Activated CD8-positive, alpha-beta memory T cell treated with anti-CD3 and anti-CD28 coated beads, Interleukin-2, amount 10 ng/mL, durations not matched to agents 7 days and 5 days (primary cell): Measurements from ENCODE around the gene CDC25A. TPM values are rescaled to one million over a fixed set of nuclear protein-coding genes. Genes with fewer than 3 reads are reported as not detected.
A peak's percentile ranks its signal among the peaks of the same experiment; 100 is the strongest.
"Not testable (repeated sequence)": the region's sequence is repeated elsewhere in the genome, so short reads cannot be mapped to it uniquely, and the experiment has no call there.

Experiments
- ATAC-seq: fragments of 150-1000 bp; cut with Tn5 transposase; one replicate; pipeline ENCODE4 v1.10.0; 2021; ENCODE audit warnings: moderate library complexity
- CTCF ChIA-PET: fragments of 350-600 bp; sonication (Branson Sonifier 250); formaldehyde crosslinking; loops from one replicate; lab custom pipeline; 2021; ENCODE audit warnings: antibody characterized with exemption; lab: Charles Lee
- DNase-seq: peaks from one replicate; pipeline ENCODE4 v3.0.0-alpha.2; 2020
- H3K27ac Mint-ChIP-seq: one replicate; pipeline ENCODE4 v1.8.0; 2021; ENCODE audit warnings: mild to moderate bottlenecking, mixed read lengths
- H3K27me3 Mint-ChIP-seq: one replicate; pipeline ENCODE4 v1.8.0; 2021; ENCODE audit warnings: mixed read lengths
- H3K36me3 Mint-ChIP-seq: one replicate; pipeline ENCODE4 v1.8.0; 2021; ENCODE audit warnings: mild to moderate bottlenecking, mixed read lengths
- H3K4me1 Mint-ChIP-seq: one replicate; pipeline ENCODE4 v1.8.0; 2021; ENCODE audit warnings: mixed read lengths
- H3K4me3 Mint-ChIP-seq: one replicate; pipeline ENCODE4 v1.8.0; 2021; ENCODE audit warnings: mild to moderate bottlenecking, moderate library complexity, mixed read lengths
- H3K9me3 Mint-ChIP-seq: one replicate; pipeline ENCODE4 v1.8.0; 2022; ENCODE audit warnings: low read depth, mixed read lengths
- total RNA-seq, 2 experiments: library from RNA; stranded (reverse); gene quantifications; one replicate each; pipeline ENCODE4 v1.2.3, GENCODE V29; 2021

The CDC25A gene
- total RNA-seq, 2 experiments from 2014 or later: 33.1 to 39.4 TPM

- Mint-ChIP-seq H3K4me1 (no peaks in the 10 kb centered on the region), H3K9me3 (no peaks in the 10 kb centered on the region), H3K36me3 (no peaks in the 10 kb centered on the region), H3K4me3 (no peak overlapping the region), H3K27me3 (no peaks in the 10 kb centered on the region), H3K27ac (no peak overlapping the region)
- ATAC-seq: no peak
- CTCF ChIA-PET: interaction anchor here (0.8 to 1.1 kb wide), 2 partner anchors 14 to 25 kb away, joined by 3 read pairs; no protein-coding TSS in a partner anchor
- DNase-seq: no peak
Observed at GRCh38 chr3:48125886-48126622, 62.2 kb downstream of the CDC25A start.

DNA sequence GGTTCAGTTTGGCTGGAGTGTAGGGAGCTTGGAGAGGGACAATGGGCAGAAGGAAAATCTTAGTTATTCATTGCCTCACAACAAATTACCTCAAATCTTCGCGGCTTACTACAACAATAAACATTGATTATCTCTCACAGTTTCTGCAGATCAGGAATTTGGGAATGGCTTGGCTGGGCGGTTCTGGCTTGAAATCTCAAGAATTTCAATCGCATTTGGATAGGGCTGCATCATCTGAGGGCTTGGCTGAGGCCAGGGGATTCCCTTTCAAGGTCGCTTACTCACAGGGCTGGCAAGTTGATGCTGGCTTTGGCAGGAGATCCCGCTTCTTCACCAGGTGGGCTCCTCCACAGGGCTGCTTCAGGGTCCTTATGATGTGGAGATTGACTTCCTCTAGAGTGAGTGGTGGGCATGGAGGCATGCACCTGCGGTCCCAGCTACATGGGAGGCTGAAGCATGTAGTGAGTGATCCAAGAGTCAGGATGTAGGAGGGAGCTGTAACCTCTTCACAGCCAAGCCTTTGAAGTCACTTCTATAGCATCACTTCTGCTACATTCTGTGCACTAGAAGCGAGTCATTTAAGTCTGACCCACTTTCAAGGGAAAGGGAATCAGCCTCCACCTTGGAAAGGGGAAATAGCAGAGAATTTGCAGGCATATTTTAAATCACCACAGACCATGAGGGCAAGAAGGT, 63.1 kb downstream of the CDC25A start:
- DNase-seq (no peak), ATAC-seq (no peak)
- Mint-ChIP-seq H3K27ac (no peak overlapping the region), H3K4me3 (no peak overlapping the region), H3K36me3 (no peaks in the 10 kb centered on the region), H3K4me1 (no peaks in the 10 kb centered on the region), H3K27me3 (no peaks in the 10 kb centered on the region), H3K9me3 (no peaks in the 10 kb centered on the region)
- CTCF ChIA-PET: interaction anchor here (1.1 kb wide), 1 partner anchor 26 kb away, joined by 3 read pairs; no protein-coding TSS in a partner anchor

DNA sequence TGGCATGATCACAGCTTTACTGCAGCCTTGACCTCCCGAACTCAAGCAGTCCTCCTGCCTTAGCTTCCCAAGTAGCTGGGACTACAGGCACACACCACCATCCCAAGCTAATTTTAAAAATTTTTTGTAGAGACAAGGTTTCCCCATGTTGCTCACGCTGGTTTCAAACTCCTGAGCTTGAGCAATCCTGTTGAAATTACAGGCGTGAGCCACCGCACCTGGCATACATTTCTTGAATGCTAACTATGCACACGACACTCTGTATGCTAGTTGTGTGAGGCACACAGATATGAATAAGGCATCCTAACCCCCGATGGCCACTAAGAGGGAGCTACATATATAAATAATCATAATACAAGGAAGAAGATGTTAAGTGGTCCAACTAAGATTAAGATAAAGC, 64.9 kb downstream of the CDC25A start:
- Mint-ChIP-seq H3K4me3 (no peak overlapping the region), H3K9me3 (no peaks in the 10 kb centered on the region), H3K27ac (no peak overlapping the region), H3K36me3 (no peaks in the 10 kb centered on the region), H3K27me3 (no peaks in the 10 kb centered on the region), H3K4me1 (no peaks in the 10 kb centered on the region)
- DNase-seq (no peak), ATAC-seq (no peak)
- CTCF ChIA-PET: interaction anchor here (0.7 to 1.0 kb wide), 3 partner anchors 11 to 1062 kb away, joined by 3 read pairs; no protein-coding TSS in a partner anchor

- H3K9me3 Mint-ChIP-seq: no peaks in the 10 kb centered on the region
- CTCF ChIA-PET: interaction anchor here (0.7 to 1.0 kb wide), 3 partner anchors 10 to 1061 kb away, joined by 3 read pairs; no protein-coding TSS in a partner anchor
- no peak overlapping the region for H3K4me3 Mint-ChIP-seq
- ATAC-seq: no peak
- no peaks in the 10 kb centered on the region for H3K27me3 Mint-ChIP-seq
- H3K27ac Mint-ChIP-seq: no peak overlapping the region
- H3K36me3 Mint-ChIP-seq: no peaks in the 10 kb centered on the region
- no peaks in the 10 kb centered on the region for H3K4me1 Mint-ChIP-seq
- DNase-seq: no peak
Observed at GRCh38 chr3:48122504-48122903, 65.7 kb downstream of the CDC25A start.

DNA sequence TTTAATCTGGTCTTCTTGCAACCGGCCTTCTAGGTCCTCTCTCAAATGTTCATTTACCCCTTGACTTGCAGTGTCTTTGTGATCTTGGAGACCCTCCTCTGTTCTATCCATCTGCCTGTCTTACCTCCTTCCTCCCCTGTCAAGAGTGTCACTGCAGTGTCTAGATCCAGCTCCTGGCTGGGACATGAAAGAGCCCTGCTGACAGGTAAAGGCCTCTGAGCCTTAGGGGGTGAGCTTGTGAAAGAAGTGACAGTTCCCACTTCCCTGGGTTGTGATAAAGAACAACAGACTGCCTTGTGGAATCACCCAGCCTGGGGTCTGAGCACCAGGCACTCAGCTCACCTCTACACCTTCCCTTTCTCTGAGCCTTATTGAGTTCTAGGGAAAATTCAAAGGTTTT, 68.0 kb downstream of the CDC25A start:
- CTCF ChIA-PET: no interaction called here
- Mint-ChIP-seq H3K36me3 (no peaks in the 10 kb centered on the region), H3K4me3 (no peak overlapping the region), H3K4me1 (no peaks in the 10 kb centered on the region), H3K9me3 (no peaks in the 10 kb centered on the region), H3K27ac (no peak overlapping the region), H3K27me3 (no peaks in the 10 kb centered on the region)
- ATAC-seq (no peak), DNase-seq (no peak)

DNA sequence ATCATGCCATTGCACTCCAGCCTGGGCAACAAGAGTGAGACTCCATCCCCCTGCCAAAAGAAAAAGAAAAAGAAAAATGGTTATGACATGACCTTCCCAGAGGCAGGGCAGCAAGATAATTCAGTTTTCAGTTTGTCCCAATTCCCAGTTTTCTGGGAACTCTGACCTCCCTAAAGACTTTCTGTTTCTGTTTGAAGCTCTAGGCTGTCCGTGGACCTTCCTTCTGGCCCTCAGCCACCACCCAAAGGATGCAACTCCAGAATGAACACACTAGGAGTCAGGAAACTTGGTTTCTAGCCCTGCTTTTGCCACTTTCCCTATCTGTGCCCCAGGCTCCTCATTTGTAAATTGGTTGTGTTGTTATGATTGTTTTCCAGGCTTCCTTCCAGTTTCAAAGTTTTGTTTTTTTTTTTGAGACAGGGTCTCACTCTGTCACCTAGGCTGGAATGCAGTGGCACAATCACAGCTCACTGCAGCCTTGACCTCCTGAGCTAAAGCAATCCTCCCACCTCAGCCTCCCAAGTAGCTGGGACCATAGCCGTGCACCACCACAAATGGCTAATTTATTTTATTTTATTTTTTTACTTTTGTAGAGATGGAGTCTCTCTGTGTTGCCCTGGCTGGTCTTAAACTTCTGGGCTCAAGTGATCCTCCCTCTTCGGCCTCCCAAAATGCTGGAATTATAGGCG, 68.6 kb downstream of the CDC25A start:
- Mint-ChIP-seq H3K4me3 (no peak overlapping the region), H3K27me3 (no peaks in the 10 kb centered on the region), H3K4me1 (no peaks in the 10 kb centered on the region), H3K36me3 (no peaks in the 10 kb centered on the region), H3K27ac (no peak overlapping the region), H3K9me3 (no peaks in the 10 kb centered on the region)
- DNase-seq: no peak
- CTCF ChIA-PET: no interaction called here
- no peak for ATAC-seq

DNA sequence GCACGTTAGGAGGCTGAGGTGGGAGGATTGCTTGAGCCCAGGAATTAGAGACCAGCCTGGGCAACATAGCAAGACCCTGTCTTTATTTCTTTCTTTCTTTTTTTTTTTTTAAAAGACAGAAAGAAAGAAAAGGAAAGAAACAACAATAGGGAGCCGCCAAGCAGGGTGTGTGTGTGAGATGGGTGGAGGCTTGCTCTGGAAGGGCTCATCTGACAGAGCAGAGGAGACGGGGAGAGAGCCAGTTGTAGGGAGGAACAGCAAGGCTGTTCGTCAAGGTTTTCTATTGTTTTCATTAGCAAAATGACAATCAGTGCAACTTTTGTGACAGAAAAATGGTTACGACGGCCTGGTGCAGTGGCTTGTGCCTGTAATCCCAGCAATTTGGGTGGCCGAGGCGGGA, 69.3 kb downstream of the CDC25A start:
- CTCF ChIA-PET: no interaction called here
- no peak for DNase-seq
- no peak overlapping the region for H3K27ac Mint-ChIP-seq
- no peaks in the 10 kb centered on the region for H3K36me3 Mint-ChIP-seq
- H3K4me3 Mint-ChIP-seq: no peak overlapping the region
- no peaks in the 10 kb centered on the region for H3K9me3 Mint-ChIP-seq
- peaks cover 2% of the 10 kb centered on the region for H3K4me1 Mint-ChIP-seq
- H3K27me3 Mint-ChIP-seq: no peaks in the 10 kb centered on the region
- ATAC-seq: no peak

GRCh38 chr3:48118322-48118721, 69.9 kb downstream of the CDC25A start:
- CTCF ChIA-PET: no interaction called here
- no peaks in the 10 kb centered on the region for H3K36me3 Mint-ChIP-seq
- ATAC-seq: no peak
- no peaks in the 10 kb centered on the region for H3K27me3 Mint-ChIP-seq
- DNase-seq: no peak
- H3K27ac Mint-ChIP-seq: no peak overlapping the region
- peaks cover 3% of the 10 kb centered on the region for H3K4me1 Mint-ChIP-seq
- no peak overlapping the region for H3K4me3 Mint-ChIP-seq
- no peaks in the 10 kb centered on the region for H3K9me3 Mint-ChIP-seq

GRCh38 chr3:48112813-48113212, 75.4 kb downstream of the CDC25A start:
- DNase-seq (no peak), ATAC-seq (no peak)
- Mint-ChIP-seq H3K4me1 (peaks cover 25% of the 10 kb centered on the region), H3K4me3 (peak overlapping the region; percentile 65), H3K36me3 (peaks cover 8% of the 10 kb centered on the region), H3K27ac (peak overlapping the region; percentile 89), H3K9me3 (no peaks in the 10 kb centered on the region), H3K27me3 (no peaks in the 10 kb centered on the region)
- CTCF ChIA-PET: interaction anchor here (0.6 to 2.1 kb wide), 6 partner anchors 10 to 157 kb away, joined by 3 to 11 read pairs (median 4); no protein-coding TSS in a partner anchor

DNA sequence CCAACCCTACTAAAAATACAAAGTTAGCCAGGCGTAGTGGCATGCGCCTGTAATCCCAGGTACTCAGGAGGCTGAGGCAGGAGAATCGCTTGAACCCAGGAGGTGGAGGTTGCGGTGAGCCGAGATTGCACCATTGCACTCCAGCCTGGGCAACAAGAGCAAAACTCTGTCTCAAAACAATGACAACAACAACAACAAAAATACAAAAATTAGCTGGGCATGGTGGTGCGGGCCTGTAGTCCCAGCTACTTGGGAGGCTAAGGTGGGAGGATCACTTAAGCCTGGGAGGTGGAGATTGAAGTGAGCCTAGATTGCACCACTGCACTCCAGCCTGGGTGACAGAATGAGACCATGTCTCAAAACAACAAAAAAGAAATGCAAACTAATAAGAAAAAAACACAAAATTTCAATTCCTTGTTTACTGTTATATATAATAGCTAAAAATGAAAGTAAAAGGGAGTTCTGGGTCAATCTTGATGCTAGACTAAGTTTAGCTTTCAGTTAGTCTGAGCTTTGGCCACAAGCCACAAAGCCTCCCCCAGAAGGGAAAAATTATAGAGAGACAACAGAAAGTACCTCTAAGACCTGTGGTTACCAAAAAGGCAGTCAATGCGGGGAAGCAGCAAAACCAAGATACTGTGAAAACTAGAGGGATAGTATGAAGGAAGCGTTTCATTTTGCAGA, 76.0 kb downstream of the CDC25A start:
- peak; percentile 95 for ATAC-seq
- H3K4me1 Mint-ChIP-seq: peaks cover 25% of the 10 kb centered on the region
- not testable (repeated sequence) for H3K27me3 Mint-ChIP-seq, H3K36me3 Mint-ChIP-seq, H3K9me3 Mint-ChIP-seq
- CTCF ChIA-PET: interaction anchor here (0.6 to 2.1 kb wide), 7 partner anchors 11 to 156 kb away, joined by 3 to 11 read pairs (median 3); no protein-coding TSS in a partner anchor
- H3K27ac Mint-ChIP-seq: peak overlapping the region; percentile 89
- peak; percentile 93 for DNase-seq
- H3K4me3 Mint-ChIP-seq: peak overlapping the region; percentile 65

- Mint-ChIP-seq H3K4me3 (no peak overlapping the region), H3K27me3 (no peaks in the 10 kb centered on the region), H3K36me3 (peaks cover 8% of the 10 kb centered on the region), H3K4me1 (peaks cover 25% of the 10 kb centered on the region), H3K27ac (peak overlapping the region; percentile 65), H3K9me3 (no peaks in the 10 kb centered on the region)
- peak; percentile 50 for ATAC-seq
- DNase-seq: no peak
- CTCF ChIA-PET: interaction anchor here (0.7 kb wide), 1 partner anchor 494 kb away, joined by 3 read pairs; no protein-coding TSS in a partner anchor
Observed at GRCh38 chr3:48110463-48110862, 77.8 kb downstream of the CDC25A start.

DNA sequence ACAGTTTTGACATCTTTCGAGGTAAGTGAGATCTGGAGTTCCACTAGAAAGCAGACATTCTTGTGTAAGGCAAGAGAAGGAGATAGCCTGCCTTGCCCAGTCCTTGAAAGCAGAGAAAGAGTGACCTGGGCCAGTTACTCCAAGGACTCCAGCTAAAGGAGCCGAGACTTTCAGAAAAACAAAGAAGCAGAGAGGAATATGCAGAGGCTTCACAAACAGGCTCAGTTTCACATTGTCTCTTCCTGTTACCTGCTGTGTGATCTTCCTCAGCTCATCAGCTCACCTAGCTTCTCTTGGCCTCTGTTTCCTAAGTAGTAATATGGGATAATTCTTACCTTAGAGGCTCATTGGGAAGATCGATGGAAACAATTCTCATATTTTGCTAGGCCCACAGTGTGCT, 81.0 kb downstream of the CDC25A start:
- H3K27me3 Mint-ChIP-seq: no peaks in the 10 kb centered on the region
- no peaks in the 10 kb centered on the region for H3K9me3 Mint-ChIP-seq
- DNase-seq (no peak), ATAC-seq (no peak)
- no peak overlapping the region for H3K4me3 Mint-ChIP-seq
- CTCF ChIA-PET: interaction anchor here (1.2 kb wide), 1 partner anchor 50 kb away, joined by 3 read pairs; no protein-coding TSS in a partner anchor
- no peak overlapping the region for H3K27ac Mint-ChIP-seq
- peaks cover 13% of the 10 kb centered on the region for H3K4me1 Mint-ChIP-seq
- H3K36me3 Mint-ChIP-seq: peaks cover 5% of the 10 kb centered on the region
